ENCODE results near the gene TMEM258. TPM values are rescaled to one million over a fixed set of nuclear protein-coding genes. Genes with fewer than 3 reads are reported as not detected.
A peak's percentile ranks its signal among the peaks of the same experiment; 100 is the strongest.

Gene TMEM258
- total and polyA plus RNA-seq, 10 of the 15 experiments (the other 5 are each of a cell fraction or from before 2014, with no cell fraction given), result 160 to 840 (median 326) TPM

GRCh38 chr11:61754534-61755482, 37.6 kb downstream of the TMEM258 start (continued):
- 0 out of 2 replicates have a peak, but pooled peaks have one; percentile 21 for TF ChIP-seq NKRF (conservative IDR thresholded peaks at IDR 0.05)
- TF ChIP-seq ZNF274 (IDR thresholded peaks at IDR 0.05; ENCODE audit: insufficient read depth, insufficient read length), result no peak

GRCh38 chr11:61753672-61754071, 38.7 kb downstream of the TMEM258 start:
- Histone ChIP-seq H4K20me1 (ENCODE audit: control insufficient read depth, insufficient read depth) (no peaks in the 10 kb centered on the region), H3K27me3 (replicated peaks in 1 of 2; ENCODE audit: control insufficient read depth in 2 of 2, insufficient read depth in 2 of 2, low read length in 1 of 2) (peaks cover 0 to 4% of the 10 kb centered on the region in 2 experiments; a peak in 1 of 4 replicates), H3K9ac (ENCODE audit: control insufficient read depth, insufficient read depth, low read length) (no peak overlapping the region), H3K27ac (ENCODE audit: control insufficient read depth, insufficient read depth) (no peak overlapping the region), H2AFZ (ENCODE audit: control insufficient read depth, low read depth, low read length) (no peak overlapping the region), H3K36me3 (ENCODE audit: control insufficient read depth in 2 of 2, insufficient read depth in 2 of 2, low read length in 1 of 2) (no peaks in the 10 kb centered on the region), H3K4me2 (ENCODE audit: control insufficient read depth, insufficient read depth) (no peak overlapping the region), H3K9me3 (replicated peaks; ENCODE audit: control insufficient read depth, insufficient read depth, low read length) (no peaks in the 10 kb centered on the region), H3K4me3 (no peak overlapping the region), H3K79me2 (ENCODE audit: control insufficient read depth, insufficient read depth, low read length) (no peaks in the 10 kb centered on the region), H3K4me1 (ENCODE audit: control insufficient read depth, insufficient read depth, low read length) (peaks cover 8% of the 10 kb centered on the region)
- BruUV-seq (replicated peaks), result no TSS peak
- no peak for FAIRE-seq
- ChIA-PET CTCF (interaction anchor here (0.6 to 4.6 kb wide), 10 partner anchors 10 to 328 kb away, joined by 3 to 35 read pairs (median 4); partner anchors contain the start of genes FEN1 and TMEM258), RAD21 (ENCODE audit: unreplicated experiment) (interaction anchor here (0.9 to 1.3 kb wide), 6 partner anchors 22 to 44 kb away, joined by 3 to 7 read pairs (median 4); no protein-coding TSS in a partner anchor), POLR2A (interaction anchor here (0.8 to 8.0 kb wide), 5 partner anchors 12 to 212 kb away, joined by 3 to 60 read pairs (median 5); partner anchors contain the start of genes FADS2, FEN1 and TMEM258), SMC1A (ENCODE audit: uncharacterized antibody, unreplicated experiment) (interaction anchor here (0.8 to 3.6 kb wide), 6 partner anchors 22 to 43 kb away, joined by 3 to 15 read pairs (median 5); partner anchors contain the start of gene FEN1)
- 49% methylated on average over 5 of the region's 5 CpGs for WGBS (ENCODE audit: insufficient coverage, insufficient replicate concordance, low lambda C conversion rate, missing lambda C conversion rate)
- in situ Hi-C loops (cut with MboI), result no loop called here
- ATAC-seq, result no peak
- intact Hi-C loops (cut with micrococcal nuclease; ENCODE audit: unreplicated experiment), result no loop called here
- no peak for DNase-seq (ENCODE audit: low read depth, low spot score)
- no peak for TF ChIP-seq MEF2B (IDR thresholded peaks at IDR 0.05; ENCODE audit: partially characterized antibody, poor library complexity, severe bottlenecking)
- TF ChIP-seq RAD21 (IDR thresholded peaks at IDR 0.05; ENCODE audit: insufficient read depth, low read depth, low read length), result no peak
- no peak for TF ChIP-seq NR2C2 (IDR thresholded peaks at IDR 0.05; ENCODE audit: borderline replicate concordance, control insufficient read depth, insufficient read length, low read depth)
- TF ChIP-seq ZNF274 (IDR thresholded peaks at IDR 0.05; ENCODE audit: insufficient read depth, insufficient read length), result no peak
- no peak for TF ChIP-seq ZNF207 (IDR thresholded peaks at IDR 0.05; ENCODE audit: borderline replicate concordance)
- TF ChIP-seq E2F4 (IDR thresholded peaks at IDR 0.05; ENCODE audit: low read depth, low read length), result no peak
- no peak for TF ChIP-seq TARDBP (IDR thresholded peaks at IDR 0.05; ENCODE audit: borderline replicate concordance)
- TF ChIP-seq MLLT1 (IDR thresholded peaks at IDR 0.05), result no peak
- TF ChIP-seq ZBTB33 (IDR thresholded peaks at IDR 0.05), result no peak

Data from GM12878 (cell line).